HG03060 (cell line): ENCODE results near the gene YAE1.
A peak's percentile ranks its signal among the peaks of the same experiment; 100 is the strongest.
"Not testable (repeated sequence)": the region's sequence is repeated elsewhere in the genome, so short reads cannot be mapped to it uniquely, and the experiment has no call there.

Experiments
- ATAC-seq: cut with Tn5 transposase; IDR thresholded peaks from one replicate; pipeline ENCODE4 v1.9.1; 2021; ENCODE audit warnings: low read depth, moderate number of reproducible peaks; ENCODE audit not compliant: unreplicated experiment

The YAE1 gene

GRCh38 chr7:39566023-39566921 is at the start of gene YAE1:
Gene YAE1 (plus strand): TSS chr7:39566404. CDS start chr7:39566419, 15 bp downstream.
- peak; percentile 90 for ATAC-seq

GRCh38 chr7:39516498-39516897 is 49.7 kb upstream of the YAE1 start:
- ATAC-seq, result no peak

GRCh38 chr7:39517240-39517639 is 49.0 kb upstream of the YAE1 start:
- ATAC-seq, result no peak

- ATAC-seq, result no peak
Measured at GRCh38 chr7:39525926-39526325, 40.3 kb upstream of the YAE1 start.

GRCh38 chr7:39526666-39527065 is 39.5 kb upstream of the YAE1 start:
- ATAC-seq, result no peak

GRCh38 chr7:39527296-39527695 is 38.9 kb upstream of the YAE1 start:
- no peak for ATAC-seq

- no peak for ATAC-seq
Measured at GRCh38 chr7:39527951-39528350, 38.3 kb upstream of the YAE1 start.

GRCh38 chr7:39528849-39529248 is 37.4 kb upstream of the YAE1 start:
- no peak for ATAC-seq

- no peak for ATAC-seq
Measured at GRCh38 chr7:39529582-39529981, 36.6 kb upstream of the YAE1 start.

GRCh38 chr7:39530971-39531370 is 35.2 kb upstream of the YAE1 start:
- no peak for ATAC-seq

- ATAC-seq, result no peak
Measured at GRCh38 chr7:39531818-39532217, 34.4 kb upstream of the YAE1 start.

GRCh38 chr7:39532832-39533231 is 33.4 kb upstream of the YAE1 start:
- ATAC-seq, result no peak

- no peak for ATAC-seq
Measured at GRCh38 chr7:39534599-39534998, 31.6 kb upstream of the YAE1 start.

- no peak for ATAC-seq
Measured at GRCh38 chr7:39535064-39535463, 31.1 kb upstream of the YAE1 start.

GRCh38 chr7:39535720-39536119 is 30.5 kb upstream of the YAE1 start:
- ATAC-seq, result no peak

GRCh38 chr7:39536951-39537350 is 29.3 kb upstream of the YAE1 start:
- ATAC-seq, result no peak

GRCh38 chr7:39539816-39540215 is 26.4 kb upstream of the YAE1 start:
- no peak for ATAC-seq

- no peak for ATAC-seq
Measured at GRCh38 chr7:39540320-39540719, 25.9 kb upstream of the YAE1 start.

GRCh38 chr7:39541511-39541910 is 24.7 kb upstream of the YAE1 start:
- ATAC-seq, result no peak

- not testable (repeated sequence) for ATAC-seq
Measured at GRCh38 chr7:39544774-39545173, 21.4 kb upstream of the YAE1 start.

GRCh38 chr7:39547336-39547735 is 18.9 kb upstream of the YAE1 start:
- ATAC-seq, result no peak

- no peak for ATAC-seq
Measured at GRCh38 chr7:39550411-39550810, 15.8 kb upstream of the YAE1 start.
